HepG2 (cell line): ENCODE data around the gene RPS6KB1. TPM values are rescaled to one million over a fixed set of nuclear protein-coding genes. Genes with fewer than 3 reads are reported as not detected.

Experiments
- CBFB ChIP-seq: sonication (generic); formaldehyde crosslinking; IDR thresholded peaks from 2 replicates; pipeline ENCODE4 v1.4.0; 2020; ENCODE audit warnings: missing genetic modification reagents
- ETV5 ChIP-seq: IDR thresholded peaks from 2 replicates; pipeline ENCODE4 v1.6.1; 2018; ENCODE audit warnings: missing biosample characterization, missing genetic modification reagents, inconsistent platforms, borderline replicate concordance
- FOXP4 ChIP-seq: sonication (generic); formaldehyde crosslinking; IDR thresholded peaks from 2 replicates; pipeline ENCODE4 v1.4.0; 2020; ENCODE audit warnings: missing genetic modification reagents
- FUBP1 ChIP-seq: sonication (generic); formaldehyde crosslinking; IDR thresholded peaks from 2 replicates; pipeline ENCODE4 v1.5.1; 2020; ENCODE audit warnings: missing genetic modification reagents, mild to moderate bottlenecking, borderline replicate concordance
- HOXD1 ChIP-seq: sonication (generic); formaldehyde crosslinking; IDR thresholded peaks from 2 replicates; pipeline ENCODE4 v1.5.0; 2020; ENCODE audit warnings: missing genetic modification reagents
- MYPOP ChIP-seq: sonication (generic); formaldehyde crosslinking; IDR thresholded peaks from 2 replicates; pipeline ENCODE4 v1.8.1; 2023; ENCODE audit warnings: mild to moderate bottlenecking, moderate library complexity, missing genetic modification reagents
- ZNF564 ChIP-seq: sonication (generic); formaldehyde crosslinking; IDR thresholded peaks from 2 replicates; pipeline ENCODE4 v1.8.1; 2023; ENCODE audit warnings: mild to moderate bottlenecking, missing genetic modification reagents
- polyA plus RNA-seq, 8 experiments: library from polyadenylated mRNA; depleted of rRNA in 3 of 8; stranded (reverse) in 7 of 8; unstranded in 1 of 8; fragments of >200 nt; fragmentation: Illumina TruSeq in 4 of 8; extraction: Trizol in 4 of 8; gene quantifications; 2 replicates each; pipeline versions ENCODE4 v1.2.1 to v1.2.3, GENCODE V29; 2011 to 2016; ENCODE audit warnings: low read depth in 4 of 8, missing spikeins in 1 of 8, mixed read lengths in 1 of 8; ENCODE audit not compliant: insufficient read depth in 1 of 8
- total RNA-seq, 5 experiments: library from RNA; depleted of rRNA; stranded (reverse); fragments of >200 nt; fragmentation: Illumina TruSeq; extraction: Trizol; gene quantifications; 2 replicates each; pipeline ENCODE4 v1.2.3, GENCODE V29; 2016; ENCODE audit warnings: low read depth in 1 of 5
- TF ChIP-seq, protein P1 (sequence below): sonication (generic); formaldehyde crosslinking; IDR thresholded peaks from 2 replicates; pipeline ENCODE4 v1.4.0; 2020; ENCODE audit warnings: missing genetic modification reagents, borderline replicate concordance
- TF ChIP-seq, protein P2 (sequence below): IDR thresholded peaks from 2 replicates; pipeline ENCODE4 v1.6.1; 2018; ENCODE audit warnings: missing genetic modification reagents, mild to moderate bottlenecking, missing compliant biosample characterization
- TF ChIP-seq, protein P3 (sequence below): sonication (generic); formaldehyde crosslinking; IDR thresholded peaks from 2 replicates; pipeline ENCODE4 v1.9.0; 2021; ENCODE audit warnings: missing genetic modification reagents, mild to moderate bottlenecking, borderline replicate concordance
- TF ChIP-seq, protein P4 (sequence below): sonication (generic); formaldehyde crosslinking; IDR thresholded peaks from 2 replicates; pipeline ENCODE4 v1.8.1; 2023; ENCODE audit warnings: mild to moderate bottlenecking, missing genetic modification reagents

Gene RPS6KB1
- total and polyA plus RNA-seq, 2 of the 13 experiments (the other 11 are each of a cell fraction or from before 2014, with no cell fraction given): 16.5 to 42.2 TPM

- no peak; the same call in 1 of the 2 replicates for TF ChIP-seq MYPOP (CRISPR knock-in tag)
- TF ChIP-seq, protein P1, sequence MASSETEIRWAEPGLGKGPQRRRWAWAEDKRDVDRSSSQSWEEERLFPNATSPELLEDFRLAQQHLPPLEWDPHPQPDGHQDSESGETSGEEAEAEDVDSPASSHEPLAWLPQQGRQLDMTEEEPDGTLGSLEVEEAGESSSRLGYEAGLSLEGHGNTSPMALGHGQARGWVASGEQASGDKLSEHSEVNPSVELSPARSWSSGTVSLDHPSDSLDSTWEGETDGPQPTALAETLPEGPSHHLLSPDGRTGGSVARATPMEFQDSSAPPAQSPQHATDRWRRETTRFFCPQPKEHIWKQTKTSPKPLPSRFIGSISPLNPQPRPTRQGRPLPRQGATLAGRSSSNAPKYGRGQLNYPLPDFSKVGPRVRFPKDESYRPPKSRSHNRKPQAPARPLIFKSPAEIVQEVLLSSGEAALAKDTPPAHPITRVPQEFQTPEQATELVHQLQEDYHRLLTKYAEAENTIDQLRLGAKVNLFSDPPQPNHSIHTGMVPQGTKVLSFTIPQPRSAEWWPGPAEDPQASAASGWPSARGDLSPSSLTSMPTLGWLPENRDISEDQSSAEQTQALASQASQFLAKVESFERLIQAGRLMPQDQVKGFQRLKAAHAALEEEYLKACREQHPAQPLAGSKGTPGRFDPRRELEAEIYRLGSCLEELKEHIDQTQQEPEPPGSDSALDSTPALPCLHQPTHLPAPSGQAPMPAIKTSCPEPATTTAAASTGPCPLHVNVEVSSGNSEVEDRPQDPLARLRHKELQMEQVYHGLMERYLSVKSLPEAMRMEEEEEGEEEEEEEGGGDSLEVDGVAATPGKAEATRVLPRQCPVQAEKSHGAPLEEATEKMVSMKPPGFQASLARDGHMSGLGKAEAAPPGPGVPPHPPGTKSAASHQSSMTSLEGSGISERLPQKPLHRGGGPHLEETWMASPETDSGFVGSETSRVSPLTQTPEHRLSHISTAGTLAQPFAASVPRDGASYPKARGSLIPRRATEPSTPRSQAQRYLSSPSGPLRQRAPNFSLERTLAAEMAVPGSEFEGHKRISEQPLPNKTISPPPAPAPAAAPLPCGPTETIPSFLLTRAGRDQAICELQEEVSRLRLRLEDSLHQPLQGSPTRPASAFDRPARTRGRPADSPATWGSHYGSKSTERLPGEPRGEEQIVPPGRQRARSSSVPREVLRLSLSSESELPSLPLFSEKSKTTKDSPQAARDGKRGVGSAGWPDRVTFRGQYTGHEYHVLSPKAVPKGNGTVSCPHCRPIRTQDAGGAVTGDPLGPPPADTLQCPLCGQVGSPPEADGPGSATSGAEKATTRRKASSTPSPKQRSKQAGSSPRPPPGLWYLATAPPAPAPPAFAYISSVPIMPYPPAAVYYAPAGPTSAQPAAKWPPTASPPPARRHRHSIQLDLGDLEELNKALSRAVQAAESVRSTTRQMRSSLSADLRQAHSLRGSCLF (CRISPR knock-in tag): 0 out of 2 replicates have a peak, but pooled peaks have one; percentile 31
- TF ChIP-seq ETV5 (CRISPR knock-in tag): peak; percentile 67; the same call in 1 of the 2 replicates
- TF ChIP-seq FUBP1 (CRISPR knock-in tag): 0 out of 2 replicates have a peak, but pooled peaks have one; percentile 20
- peak; percentile 88 for TF ChIP-seq CBFB
- TF ChIP-seq, protein P2, sequence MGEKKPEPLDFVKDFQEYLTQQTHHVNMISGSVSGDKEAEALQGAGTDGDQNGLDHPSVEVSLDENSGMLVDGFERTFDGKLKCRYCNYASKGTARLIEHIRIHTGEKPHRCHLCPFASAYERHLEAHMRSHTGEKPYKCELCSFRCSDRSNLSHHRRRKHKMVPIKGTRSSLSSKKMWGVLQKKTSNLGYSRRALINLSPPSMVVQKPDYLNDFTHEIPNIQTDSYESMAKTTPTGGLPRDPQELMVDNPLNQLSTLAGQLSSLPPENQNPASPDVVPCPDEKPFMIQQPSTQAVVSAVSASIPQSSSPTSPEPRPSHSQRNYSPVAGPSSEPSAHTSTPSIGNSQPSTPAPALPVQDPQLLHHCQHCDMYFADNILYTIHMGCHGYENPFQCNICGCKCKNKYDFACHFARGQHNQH (CRISPR knock-in tag): peak; percentile 62; the same call in 1 of the 2 replicates
- TF ChIP-seq ZNF564 (CRISPR knock-in tag): peak; percentile 25; the same call in 1 of the 2 replicates
- TF ChIP-seq, protein P3, sequence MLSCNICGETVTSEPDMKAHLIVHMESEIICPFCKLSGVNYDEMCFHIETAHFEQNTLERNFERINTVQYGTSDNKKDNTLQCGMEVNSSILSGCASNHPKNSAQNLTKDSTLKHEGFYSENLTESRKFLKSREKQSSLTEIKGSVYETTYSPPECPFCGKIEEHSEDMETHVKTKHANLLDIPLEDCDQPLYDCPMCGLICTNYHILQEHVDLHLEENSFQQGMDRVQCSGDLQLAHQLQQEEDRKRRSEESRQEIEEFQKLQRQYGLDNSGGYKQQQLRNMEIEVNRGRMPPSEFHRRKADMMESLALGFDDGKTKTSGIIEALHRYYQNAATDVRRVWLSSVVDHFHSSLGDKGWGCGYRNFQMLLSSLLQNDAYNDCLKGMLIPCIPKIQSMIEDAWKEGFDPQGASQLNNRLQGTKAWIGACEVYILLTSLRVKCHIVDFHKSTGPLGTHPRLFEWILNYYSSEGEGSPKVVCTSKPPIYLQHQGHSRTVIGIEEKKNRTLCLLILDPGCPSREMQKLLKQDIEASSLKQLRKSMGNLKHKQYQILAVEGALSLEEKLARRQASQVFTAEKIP (CRISPR knock-in tag): no peak
- TF ChIP-seq, protein P4, sequence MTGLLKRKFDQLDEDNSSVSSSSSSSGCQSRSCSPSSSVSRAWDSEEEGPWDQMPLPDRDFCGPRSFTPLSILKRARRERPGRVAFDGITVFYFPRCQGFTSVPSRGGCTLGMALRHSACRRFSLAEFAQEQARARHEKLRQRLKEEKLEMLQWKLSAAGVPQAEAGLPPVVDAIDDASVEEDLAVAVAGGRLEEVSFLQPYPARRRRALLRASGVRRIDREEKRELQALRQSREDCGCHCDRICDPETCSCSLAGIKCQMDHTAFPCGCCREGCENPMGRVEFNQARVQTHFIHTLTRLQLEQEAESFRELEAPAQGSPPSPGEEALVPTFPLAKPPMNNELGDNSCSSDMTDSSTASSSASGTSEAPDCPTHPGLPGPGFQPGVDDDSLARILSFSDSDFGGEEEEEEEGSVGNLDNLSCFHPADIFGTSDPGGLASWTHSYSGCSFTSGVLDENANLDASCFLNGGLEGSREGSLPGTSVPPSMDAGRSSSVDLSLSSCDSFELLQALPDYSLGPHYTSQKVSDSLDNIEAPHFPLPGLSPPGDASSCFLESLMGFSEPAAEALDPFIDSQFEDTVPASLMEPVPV (CRISPR knock-in tag): 0 out of 2 replicates have a peak, but pooled peaks have one; percentile 15
- TF ChIP-seq HOXD1 (CRISPR knock-in tag): peak; percentile 81; the same call in 1 of the 2 replicates
- peak; percentile 85 for TF ChIP-seq FOXP4
These were observed 46.3 kb upstream of the RPS6KB1 start (continued) for GRCh38 chr17:59846394-59847165.
